IMR-90 (cell line): Measurements from ENCODE around the gene SSU72. TPM values are rescaled to one million over a fixed set of nuclear protein-coding genes. Genes with fewer than 3 reads are reported as not detected.

ENCODE experiments used
- ATAC-seq: fragments of 200-7000 bp; cut with Tn5 transposase; 2 replicates; pipeline ENCODE4 v1.9.1; 2020; ENCODE audit warnings: low read depth, mild to moderate bottlenecking, moderate library complexity
- BruUV-seq: library from RNA; stranded (reverse); fragments of 400-500 nt; replicated peaks from 2 replicates; lab custom pipeline; 2021; lab: Mats Ljungman, UMichigan
- CTCF ChIA-PET: fragments of 300-600 bp; formaldehyde crosslinking; extraction: SDS; loops from one replicate; lab custom pipeline; 2021; ENCODE audit warnings: antibody characterized with exemption; lab: Yijun Ruan, JAX
- POLR2A ChIA-PET: fragments of 300-600 bp; sonication (Branson Sonifier 250); formaldehyde crosslinking; loops from one replicate; lab custom pipeline; 2022; ENCODE audit warnings: antibody characterized with exemption; ENCODE audit not compliant: unreplicated experiment; lab: Charles Lee
- DNase-seq: peaks from one replicate; pipeline ENCODE4 v3.0.0; 2013
- H2AFZ ChIP-seq: replicated peaks from 2 replicates; pipeline ENCODE3; 2013; ENCODE audit warnings: low read length, mild to moderate bottlenecking; ENCODE audit not compliant: poor library complexity
- H2AK5ac ChIP-seq: 2 replicates; pipeline ENCODE4 v1.6.1; 2013; ENCODE audit warnings: low read depth, low read length, inconsistent platforms
- H2AK9ac ChIP-seq: replicated peaks from 2 replicates; pipeline ENCODE3; 2013; ENCODE audit warnings: mild to moderate bottlenecking, low read depth, low read length, moderate library complexity; ENCODE audit not compliant: poor library complexity
- H2BK120ac ChIP-seq: 2 replicates; pipeline ENCODE4 v1.6.1; 2013; ENCODE audit warnings: low read depth, low read length, inconsistent platforms
- H2BK15ac ChIP-seq: 3 replicates; pipeline ENCODE4 v1.6.1; 2013; ENCODE audit warnings: low read depth, low read length, inconsistent platforms
- H2BK20ac ChIP-seq: 2 replicates; pipeline ENCODE4 v1.6.1; 2013; ENCODE audit warnings: low read depth, mild to moderate bottlenecking, inconsistent platforms, low read length, moderate library complexity
- H2BK5ac ChIP-seq: 2 replicates; pipeline ENCODE4 v1.6.1; 2013; ENCODE audit warnings: mild to moderate bottlenecking, low read depth, low read length, inconsistent platforms; ENCODE audit not compliant: poor library complexity, severe bottlenecking
- H3K14ac ChIP-seq: replicated peaks from 2 replicates; pipeline ENCODE4 v1.6.1; 2013; ENCODE audit warnings: low read depth, low read length, inconsistent platforms
- H3K18ac ChIP-seq: 2 replicates; pipeline ENCODE4 v1.6.1; 2013; ENCODE audit warnings: low read depth, low read length, control low read depth
- H3K23ac ChIP-seq: 2 replicates; pipeline ENCODE4 v1.6.1; 2013; ENCODE audit warnings: low read depth, low read length, inconsistent platforms
- H3K27ac ChIP-seq: 2 replicates; pipeline ENCODE4 v1.5.1; 2013; ENCODE audit warnings: mild to moderate bottlenecking, control low read depth, low read length; ENCODE audit not compliant: insufficient read depth
- H3K27me3 ChIP-seq: 2 replicates; pipeline ENCODE4 v1.6.1; 2013; ENCODE audit warnings: low read length; ENCODE audit not compliant: control insufficient read depth, insufficient read depth
- H3K36me3 ChIP-seq: 2 replicates; pipeline ENCODE4 v1.6.1; 2013; ENCODE audit warnings: low read length, mixed read lengths; ENCODE audit not compliant: control insufficient read depth, insufficient read depth
- H3K4ac ChIP-seq: 2 replicates; pipeline ENCODE4 v1.6.1; 2013; ENCODE audit warnings: low read depth, low read length, inconsistent platforms
- H3K4me1 ChIP-seq: 2 replicates; pipeline ENCODE4 v1.6.1; 2013; ENCODE audit warnings: low read length, mixed read lengths; ENCODE audit not compliant: control insufficient read depth, insufficient read depth
- H3K4me2 ChIP-seq: 2 replicates; pipeline ENCODE4 v1.6.1; 2013; ENCODE audit warnings: low read depth, mild to moderate bottlenecking, control low read depth, low read length, moderate library complexity
- H3K4me3 ChIP-seq: 2 replicates; pipeline ENCODE4 v1.5.1; 2013; ENCODE audit warnings: low read depth, mild to moderate bottlenecking, control low read depth, low read length, moderate library complexity; ENCODE audit not compliant: insufficient read depth
- H3K56ac ChIP-seq: 2 replicates; pipeline ENCODE4 v1.6.1; 2013; ENCODE audit warnings: low read length, inconsistent platforms; ENCODE audit not compliant: insufficient read depth; ENCODE audit errors: extremely low read depth
- H3K79me1 ChIP-seq, 2 experiments: 2 replicates each; pipeline ENCODE4 v1.6.1; 2013; ENCODE audit warnings: low read length in 2 of 2, inconsistent platforms in 1 of 2, low read depth in 1 of 2
- H3K9ac ChIP-seq: 2 replicates; pipeline ENCODE4 v1.6.1; 2013; ENCODE audit warnings: low read depth, low read length, control low read depth
- H3K9me1 ChIP-seq: 2 replicates; pipeline ENCODE4 v1.6.1; 2013; ENCODE audit warnings: low read length, inconsistent platforms; ENCODE audit not compliant: insufficient read depth
- H3K9me3 ChIP-seq: 2 replicates; pipeline ENCODE4 v1.6.1; 2013; ENCODE audit warnings: low read length; ENCODE audit not compliant: control insufficient read depth, insufficient read depth
- H4K20me1 ChIP-seq: 2 replicates; pipeline ENCODE4 v1.6.1; 2013; ENCODE audit warnings: low read length, inconsistent platforms; ENCODE audit not compliant: insufficient read depth
- H4K5ac ChIP-seq: 2 replicates; pipeline ENCODE4 v1.6.1; 2013; ENCODE audit warnings: mild to moderate bottlenecking, low read depth, low read length, control low read depth
- H4K8ac ChIP-seq, 2 experiments: 2 replicates each; pipeline ENCODE4 v1.6.1; 2013; ENCODE audit warnings: low read depth in 2 of 2, low read length in 2 of 2, control low read depth in 1 of 2, inconsistent platforms in 1 of 2
- H4K91ac ChIP-seq: 2 replicates; pipeline ENCODE4 v1.6.1; 2013; ENCODE audit warnings: low read depth, low read length, inconsistent platforms; ENCODE audit not compliant: insufficient read depth
- CEBPB ChIP-seq: IDR thresholded peaks from 2 replicates; pipeline ENCODE4 v1.6.1; 2012; ENCODE audit warnings: low read depth, low read length, improper control_type of control experiment
- FOS ChIP-seq: fragments of 150-350 bp; IDR thresholded peaks from 2 replicates; pipeline ENCODE4 v1.6.1; 2016; ENCODE audit warnings: low read depth, low read length
- WGBS, 2 experiments: methylation state at CpG; one replicate each; pipeline versions ENCODE4 v1.1.5 to v1.1.7; 2013; ENCODE audit warnings: missing lambda C conversion rate in 2 of 2; ENCODE audit not compliant: insufficient read length in 1 of 2; ENCODE audit errors: extremely low coverage in 2 of 2; 5-methylcytosine and 5-hydroxymethylcytosine counted together
- dilution Hi-C: fragments of 300-500 bp; cut with HindIII; formaldehyde crosslinking; loops from one replicate; pipeline ENCODE4 v1.14.3; 2018; ENCODE audit warnings: low sequenced_read_pairs; ENCODE audit not compliant: unreplicated experiment
- in situ Hi-C: fragments of 300-500 bp; cut with MboI; formaldehyde crosslinking; loops from 3 replicates; pipeline ENCODE4 v1.14.3; 2019; ENCODE audit warnings: low sequenced_read_pairs, inconsistent platforms, mixed read lengths
- intact Hi-C: fragments of 100-400 bp; cut with micrococcal nuclease; formaldehyde crosslinking; loops from 2 replicates; pipeline ENCODE4 v1.10.0; 2022
- polyA plus RNA-seq, 3 experiments: library from polyadenylated mRNA; depleted of rRNA; stranded (reverse); fragments of >200 nt; gene quantifications; 2 replicates each; pipeline ENCODE4 v1.2.3, GENCODE V29; 2012; ENCODE audit warnings: low replicate concordance in 1 of 3
- total RNA-seq: library from RNA; depleted of rRNA; stranded (reverse); fragments of >200 nt; gene quantifications from 2 replicates; pipeline ENCODE4 v1.2.3, GENCODE V29; 2012

Gene SSU72
- total and polyA plus RNA-seq, 2 of the 4 experiments (the other 2 are of a cell fraction), result 33.7 to 88.4 TPM

GRCh38 chr1:1560178-1560577, 14.5 kb downstream of the SSU72 start:
- H4K8ac ChIP-seq, result no peak overlapping the region
- intact Hi-C loops, result no loop called here
- ATAC-seq, result no peak
- 0 out of 2 replicates have a peak, but pooled peaks have one; percentile 19 for TF ChIP-seq CEBPB
- no peak for TF ChIP-seq FOS
- H2AFZ ChIP-seq, result no peak overlapping the region
- H3K27me3 ChIP-seq, result no peaks in the 10 kb centered on the region
- no peak overlapping the region for H3K14ac ChIP-seq
- H3K4me2 ChIP-seq, result no peak overlapping the region
- dilution Hi-C loops, result no loop called here
- H4K5ac ChIP-seq, result no peak overlapping the region
- ChIA-PET CTCF (interaction anchor here (0.6 kb wide), 1 partner anchor 345 kb away, joined by 3 read pairs; no protein-coding TSS in a partner anchor), POLR2A (no interaction called here)
- peaks cover 49% of the 10 kb centered on the region for H3K36me3 ChIP-seq
- H3K18ac ChIP-seq, result no peak overlapping the region
- no peak overlapping the region for H3K4ac ChIP-seq
- no peak for DNase-seq
- H3K9ac ChIP-seq, result no peak overlapping the region
- no peak overlapping the region for H3K27ac ChIP-seq
- H3K4me3 ChIP-seq, result no peak overlapping the region
- H3K79me1 ChIP-seq, result peaks cover 18 to 69% of the 10 kb centered on the region in 2 experiments
- no peaks in the 10 kb centered on the region; the same call in 1 of the 2 replicates for H3K4me1 ChIP-seq
- BruUV-seq, result no TSS peak
- no peak overlapping the region for H2BK20ac ChIP-seq
- H3K23ac ChIP-seq, result no peak overlapping the region
- peaks cover 10% of the 10 kb centered on the region for H3K9me1 ChIP-seq
- in situ Hi-C loops, result no loop called here
- H2BK15ac ChIP-seq, result no peak overlapping the region
- no peak overlapping the region for H2AK5ac ChIP-seq
- no peak overlapping the region; the same call in 1 of the 2 replicates for H3K56ac ChIP-seq
- H4K20me1 ChIP-seq, result peaks cover 47% of the 10 kb centered on the region
- no peak overlapping the region for H2AK9ac ChIP-seq
- H2BK5ac ChIP-seq, result no peak overlapping the region
- H3K9me3 ChIP-seq, result no peaks in the 10 kb centered on the region
- WGBS, 2 experiments, result 96% methylated on average over 5 of the region's 9 CpGs; no CpG with 5 or more reads in 1 of the 2 experiments
- no peak overlapping the region for H4K91ac ChIP-seq
- H2BK120ac ChIP-seq, result no peak overlapping the region
